Endothelial cell of umbilical vein (primary cell): ENCODE results near the gene IL16. TPM values are rescaled to one million over a fixed set of nuclear protein-coding genes. Genes with fewer than 3 reads are reported as not detected.

Source experiments
- BruUV-seq: library from RNA; stranded (reverse); fragments of 400-500 nt; replicated peaks from 2 replicates; lab custom pipeline; 2021; lab: Mats Ljungman, UMichigan
- CTCF ChIA-PET: fragments of 300-600, 350-600 bp; sonication (Branson Sonifier 250); formaldehyde crosslinking; loops from one replicate; lab custom pipeline; 2021; ENCODE audit warnings: antibody characterized with exemption, inconsistent platforms; lab: Charles Lee
- POLR2A ChIA-PET: fragments of 300-600, 350-600 bp; sonication (Branson Sonifier 250); formaldehyde crosslinking; loops from one replicate; lab custom pipeline; 2021; ENCODE audit warnings: antibody characterized with exemption, inconsistent platforms; lab: Charles Lee
- DNase-seq: peaks from one replicate; pipeline ENCODE4 v3.0.0-alpha.2; 2011; ENCODE audit warnings: low read depth, low spot score
- FAIRE-seq: peaks from 2 replicates; lab custom pipeline; 2011; peaks lifted over from hg19 to GRCh38; lab: Jason Lieb, UNC
- H2AFZ ChIP-seq: 2 replicates; pipeline ENCODE4 v1.6.0; 2012; ENCODE audit warnings: low read depth, low read length, control low read depth, inconsistent platforms
- H3K27ac ChIP-seq: 2 replicates; pipeline ENCODE4 v1.5.1; 2011; ENCODE audit warnings: low read depth, mild to moderate bottlenecking, control low read depth, low read length, moderate library complexity; ENCODE audit not compliant: insufficient read depth
- H3K27me3 ChIP-seq, 2 experiments: 2 replicates each; pipeline versions ENCODE4 v1.6.0 to v1.6.1; 2011; ENCODE audit warnings: low read length in 2 of 2, mixed read lengths in 1 of 2; ENCODE audit not compliant: control insufficient read depth in 2 of 2, insufficient read depth in 2 of 2
- H3K36me3 ChIP-seq, 2 experiments: 2 replicates in 1 of 2; 3 replicates in 1 of 2; pipeline ENCODE4 v1.5.1; 2011; ENCODE audit warnings: low read length in 2 of 2, mild to moderate bottlenecking in 1 of 2, moderate library complexity in 1 of 2; ENCODE audit not compliant: control insufficient read depth in 2 of 2, insufficient read depth in 2 of 2; ENCODE audit errors: extremely low read depth in 1 of 2
- H3K4me1 ChIP-seq: 3 replicates; pipeline ENCODE4 v1.5.1; 2011; ENCODE audit warnings: mild to moderate bottlenecking, low read length; ENCODE audit not compliant: control insufficient read depth, insufficient read depth; ENCODE audit errors: extremely low read depth
- H3K4me2 ChIP-seq: 2 replicates; pipeline ENCODE4 v1.6.1; 2011; ENCODE audit warnings: low read length, control low read depth, mixed read lengths; ENCODE audit not compliant: insufficient read depth
- H3K4me3 ChIP-seq, 3 experiments: fragments of 200-600 bp in 1 of 3; sonication (generic), shearing (Covaris generic) in 1 of 3; replicated peaks in 1 of 3; 2 replicates each; pipeline ENCODE4 v1.5.1; 2011 to 2016; ENCODE audit warnings: control low read depth in 3 of 3, low read length in 3 of 3, mild to moderate bottlenecking in 2 of 3, inconsistent platforms in 1 of 3, low read depth in 1 of 3, moderate library complexity in 1 of 3; ENCODE audit not compliant: insufficient read depth in 1 of 3
- H3K79me2 ChIP-seq: 2 replicates; pipeline ENCODE4 v1.6.0; 2012; ENCODE audit warnings: low read length, inconsistent platforms; ENCODE audit not compliant: control insufficient read depth, insufficient read depth
- H3K9ac ChIP-seq: replicated peaks from 2 replicates; pipeline ENCODE3; 2011; ENCODE audit warnings: low read length, control low read depth; ENCODE audit not compliant: insufficient read depth; ENCODE audit errors: extremely low read depth
- H3K9me1 ChIP-seq: replicated peaks from 3 replicates; pipeline ENCODE4 v1.6.0; 2011; ENCODE audit warnings: mild to moderate bottlenecking, low read length; ENCODE audit not compliant: control insufficient read depth, insufficient read depth; ENCODE audit errors: extremely low read depth
- H3K9me3 ChIP-seq: replicated peaks from 2 replicates; pipeline ENCODE4 v1.5.1; 2012; ENCODE audit warnings: low read length, inconsistent platforms; ENCODE audit not compliant: control insufficient read depth, insufficient read depth
- H4K20me1 ChIP-seq: replicated peaks from 2 replicates; pipeline ENCODE3; 2011; ENCODE audit warnings: mild to moderate bottlenecking, low read length; ENCODE audit not compliant: control insufficient read depth, insufficient read depth; ENCODE audit errors: extremely low read depth
- EZH2 ChIP-seq: IDR thresholded peaks from 2 replicates; pipeline ENCODE4 v1.6.1; 2012; ENCODE audit warnings: borderline replicate concordance, low read depth, mild to moderate bottlenecking, moderate library complexity, low read length, inconsistent platforms; ENCODE audit not compliant: severe bottlenecking
- FOS ChIP-seq: IDR thresholded peaks from 2 replicates; pipeline ENCODE4 v1.6.1; 2011; ENCODE audit warnings: mild to moderate bottlenecking, low read length, moderate library complexity, borderline replicate concordance; ENCODE audit not compliant: insufficient read depth
- GATA2 ChIP-seq: IDR thresholded peaks from 2 replicates; pipeline ENCODE4 v1.7.0; 2011; ENCODE audit warnings: low read depth, mild to moderate bottlenecking, moderate library complexity, mixed read lengths, low read length; ENCODE audit not compliant: insufficient read length, insufficient read depth
- JUN ChIP-seq: IDR thresholded peaks from 2 replicates; pipeline ENCODE4 v1.6.1; 2011; ENCODE audit warnings: borderline replicate concordance, low read depth; ENCODE audit not compliant: insufficient read length, insufficient read depth
- MAX ChIP-seq: IDR thresholded peaks from 2 replicates; pipeline ENCODE4 v1.6.1; 2011; ENCODE audit not compliant: insufficient read depth, insufficient read length
- MYC ChIP-seq: IDR thresholded peaks from one replicate; pipeline ENCODE4 v1.6.1; 2011; ENCODE audit warnings: mild to moderate bottlenecking, low read depth, low read length
- POLR2A ChIP-seq: IDR thresholded peaks from 2 replicates; pipeline ENCODE4 v1.6.1; 2012; ENCODE audit warnings: low read depth, mild to moderate bottlenecking, control low read depth, low read length
- POLR2AphosphoS5 ChIP-seq: IDR thresholded peaks from 2 replicates; pipeline ENCODE4 v1.6.1; 2012; ENCODE audit warnings: low read depth, mild to moderate bottlenecking, control low read depth, low read length, moderate library complexity; ENCODE audit not compliant: insufficient read depth
- dilution Hi-C: fragments of 300-500 bp; cut with MboI; formaldehyde crosslinking; loops from one replicate; pipeline ENCODE4 v1.15.0; 2019; ENCODE audit warnings: low sequenced_read_pairs; ENCODE audit not compliant: extremely low pct_ligation_motif_present
- intact Hi-C: fragments of 100-400 bp; cut with micrococcal nuclease; formaldehyde crosslinking; loops from one replicate; pipeline ENCODE4 v1.10.0; 2022
- polyA plus RNA-seq, 4 experiments: library from polyadenylated mRNA; depleted of rRNA in 3 of 4; stranded (reverse) in 3 of 4; unstranded in 1 of 4; fragments of >200 nt; gene quantifications; 2 replicates each; pipeline versions ENCODE4 v1.2.1 to v1.2.3, GENCODE V29; 2011 to 2012; ENCODE audit warnings: missing spikeins in 1 of 4
- total RNA-seq: library from RNA; stranded (reverse); gene quantifications from 2 replicates; pipeline ENCODE4 v1.2.3, GENCODE V29; 2021
- TF ChIP-seq, protein P1 (sequence below), 2 donors: IDR thresholded peaks; 1 replicate in 1 of 2; 2 replicates in 1 of 2; pipeline ENCODE4 v1.5.1; 2011; ENCODE audit warnings: low read length in 2 of 2, mild to moderate bottlenecking in 2 of 2, moderate library complexity in 2 of 2, control low read depth in 1 of 2, inconsistent platforms in 1 of 2, low read depth in 1 of 2; ENCODE audit not compliant: insufficient read depth in 1 of 2; ENCODE audit errors: extremely low read depth in 1 of 2

Gene IL16
- total and polyA plus RNA-seq, 2 donors (not counting 3 experiments of a cell fraction or from before 2014, with no cell fraction given): 0.29 to 2.1 TPM

DNA sequence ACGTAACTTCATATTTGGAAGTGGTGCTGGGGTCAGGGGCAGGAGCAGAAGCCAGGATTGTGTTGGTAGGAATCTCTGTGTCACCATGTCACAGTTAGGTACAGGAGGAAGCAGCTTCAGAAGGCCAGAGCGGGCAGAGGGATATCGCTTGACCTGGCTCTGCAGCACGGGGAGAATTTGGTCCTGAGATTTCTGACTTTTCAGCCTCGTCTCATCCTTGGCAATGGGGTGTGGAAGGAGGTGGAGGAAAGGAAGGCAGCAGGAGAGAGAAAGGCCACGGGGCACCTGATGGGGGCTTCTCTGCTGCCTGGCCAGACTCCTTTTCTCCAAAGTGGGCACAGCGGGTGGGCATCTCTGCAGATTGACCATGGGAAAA lies 564 bp downstream of the IL16 start:
- Histone ChIP-seq H3K4me2 (no peak overlapping the region), H3K4me3 (no peak overlapping the region), H2AFZ (no peak overlapping the region), H3K9ac (no peak overlapping the region), H3K9me1 (no peaks in the 10 kb centered on the region), H3K4me1 (no peaks in the 10 kb centered on the region), H3K27ac (no peak overlapping the region), H3K9me3 (no peaks in the 10 kb centered on the region), H3K36me3 (no peaks in the 10 kb centered on the region), H3K79me2 (no peaks in the 10 kb centered on the region), H3K27me3 (no peaks in the 10 kb centered on the region), H4K20me1 (no peaks in the 10 kb centered on the region)
- FAIRE-seq: no peak
- TF ChIP-seq EZH2 (no peak), POLR2AphosphoS5 (no peak), JUN (no peak), POLR2A (no peak), FOS (no peak), MYC (no peak), GATA2 (no peak), MAX (no peak)
- TF ChIP-seq, protein P1, sequence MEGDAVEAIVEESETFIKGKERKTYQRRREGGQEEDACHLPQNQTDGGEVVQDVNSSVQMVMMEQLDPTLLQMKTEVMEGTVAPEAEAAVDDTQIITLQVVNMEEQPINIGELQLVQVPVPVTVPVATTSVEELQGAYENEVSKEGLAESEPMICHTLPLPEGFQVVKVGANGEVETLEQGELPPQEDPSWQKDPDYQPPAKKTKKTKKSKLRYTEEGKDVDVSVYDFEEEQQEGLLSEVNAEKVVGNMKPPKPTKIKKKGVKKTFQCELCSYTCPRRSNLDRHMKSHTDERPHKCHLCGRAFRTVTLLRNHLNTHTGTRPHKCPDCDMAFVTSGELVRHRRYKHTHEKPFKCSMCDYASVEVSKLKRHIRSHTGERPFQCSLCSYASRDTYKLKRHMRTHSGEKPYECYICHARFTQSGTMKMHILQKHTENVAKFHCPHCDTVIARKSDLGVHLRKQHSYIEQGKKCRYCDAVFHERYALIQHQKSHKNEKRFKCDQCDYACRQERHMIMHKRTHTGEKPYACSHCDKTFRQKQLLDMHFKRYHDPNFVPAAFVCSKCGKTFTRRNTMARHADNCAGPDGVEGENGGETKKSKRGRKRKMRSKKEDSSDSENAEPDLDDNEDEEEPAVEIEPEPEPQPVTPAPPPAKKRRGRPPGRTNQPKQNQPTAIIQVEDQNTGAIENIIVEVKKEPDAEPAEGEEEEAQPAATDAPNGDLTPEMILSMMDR (IDR thresholded peaks at IDR 0.05; ENCODE audit: extremely low read depth in 1 of 2, insufficient read depth in 1 of 2, low read depth in 1 of 2, low read length in 2 of 2): no peak
- POLR2A ChIA-PET: no interaction called here
- dilution Hi-C loops: no loop called here
- BruUV-seq: no TSS peak
- CTCF ChIA-PET: interaction anchor here (1.2 kb wide), 1 partner anchor 69 kb away, joined by 4 read pairs; no protein-coding TSS in a partner anchor
- intact Hi-C loops: no loop called here
- DNase-seq: no peak
